HCT116 (cell line): Measurements from ENCODE around the gene RPRD1B. TPM values are rescaled to one million over a fixed set of nuclear protein-coding genes. Genes with fewer than 3 reads are reported as not detected.

ENCODE experiments used
- ATAC-seq: fragments of 200-7000 bp; cut with Tn5 transposase; 2 replicates; pipeline ENCODE4 v1.9.1; 2020; ENCODE audit warnings: mild to moderate bottlenecking, moderate library complexity
- BruUV-seq: library from RNA; stranded (reverse); fragments of 400-500 nt; replicated peaks from 2 replicates; lab custom pipeline; 2021; lab: Mats Ljungman, UMichigan
- CTCF ChIA-PET: fragments of 300-600 bp; sonication (Branson Sonifier 250); formaldehyde crosslinking; loops from one replicate; lab custom pipeline; 2021; ENCODE audit warnings: antibody characterized with exemption; lab: Charles Lee
- POLR2A ChIA-PET: fragments of 300-600, 350-600 bp; sonication (Branson Sonifier 250); formaldehyde crosslinking; loops from one replicate; lab custom pipeline; 2021; ENCODE audit warnings: antibody characterized with exemption; lab: Charles Lee
- RAD21 ChIA-PET, 2 experiments: fragments of 300-600 bp; sonication (Branson Sonifier 250); formaldehyde crosslinking; loops; one replicate each; lab custom pipeline; 2023; ENCODE audit warnings: low total read pairs in 2 of 2; ENCODE audit not compliant: uncharacterized antibody in 2 of 2, unreplicated experiment in 2 of 2, low non-redundant PET in 1 of 2; lab: Charles Lee
- DNase-seq: peaks from one replicate; pipeline ENCODE4 v3.0.0-alpha.2; 2010; ENCODE audit warnings: low read depth, low spot score
- H2AFZ ChIP-seq: fragments of 200-600 bp; shearing (Covaris generic), sonication (generic); 2 replicates; pipeline ENCODE4 v1.6.1; 2017; ENCODE audit warnings: low read depth, mixed run types, mixed read lengths, antibody characterized with exemption, low read length; ENCODE audit not compliant: poor library complexity, severe bottlenecking
- H3K27ac ChIP-seq: 2 replicates; pipeline ENCODE4 v1.5.1; 2012; ENCODE audit warnings: low read depth, low read length
- H3K27me3 ChIP-seq: fragments of 200-600 bp; sonication (generic); 2 replicates; pipeline ENCODE4 v1.6.1; 2016; ENCODE audit warnings: mixed run types, low read length, mixed read lengths; ENCODE audit not compliant: insufficient read depth
- H3K36me3 ChIP-seq, 2 experiments: fragments of 200-500 bp in 1 of 2; fragments of 200-600 bp in 1 of 2; sonication (Bioruptor generic) in 1 of 2; sonication (generic) in 1 of 2; 2 replicates each; pipeline versions ENCODE4 v1.5.1 to v1.6.1; 2014 to 2016; ENCODE audit warnings: low read length in 2 of 2, inconsistent platforms in 1 of 2, mixed read lengths in 1 of 2, mixed run types in 1 of 2; ENCODE audit not compliant: insufficient read depth in 2 of 2, control insufficient read depth in 1 of 2
- H3K4me1 ChIP-seq, 2 experiments: fragments of 200-600 bp in 1 of 2; sonication (generic) in 1 of 2; 2 replicates each; pipeline versions ENCODE4 v1.5.1 to v1.6.1; 2012 to 2017; ENCODE audit warnings: low read length in 2 of 2, inconsistent platforms in 1 of 2, mild to moderate bottlenecking in 1 of 2, mixed read lengths in 1 of 2, mixed run types in 1 of 2, moderate library complexity in 1 of 2; ENCODE audit not compliant: insufficient read depth in 2 of 2, control insufficient read depth in 1 of 2
- H3K4me2 ChIP-seq: fragments of 200-600 bp; sonication (generic); 2 replicates; pipeline ENCODE4 v1.6.1; 2017; ENCODE audit warnings: mixed run types, low read length, mixed read lengths
- H3K4me3 ChIP-seq, 2 experiments: fragments of 200-600 bp in 1 of 2; sonication (generic) in 1 of 2; replicated peaks in 1 of 2; 2 replicates each; pipeline ENCODE4 v1.5.1; 2011 to 2016; ENCODE audit warnings: low read length in 2 of 2, control low read depth in 1 of 2, low read depth in 1 of 2, mild to moderate bottlenecking in 1 of 2, mixed read lengths in 1 of 2, mixed run types in 1 of 2
- H3K79me2 ChIP-seq: fragments of 200-600 bp; sonication (generic); 2 replicates; pipeline ENCODE4 v1.6.1; 2017; ENCODE audit warnings: mild to moderate bottlenecking, mixed run types, low read length, moderate library complexity, mixed read lengths; ENCODE audit not compliant: insufficient read depth
- H3K9ac ChIP-seq: fragments of 200-600 bp; sonication (generic); 2 replicates; pipeline ENCODE4 v1.6.1; 2016; ENCODE audit warnings: low read length, mixed read lengths
- H3K9me2 ChIP-seq: fragments of 200-600 bp; sonication (generic), shearing (Covaris generic); 2 replicates; pipeline ENCODE4 v1.6.1; 2017; ENCODE audit warnings: mixed run types, mild to moderate bottlenecking, moderate library complexity; ENCODE audit not compliant: insufficient read depth
- H3K9me3 ChIP-seq, 2 experiments: fragments of 200-500 bp in 1 of 2; fragments of 200-600 bp in 1 of 2; sonication (Bioruptor generic) in 1 of 2; sonication (generic) in 1 of 2; 2 replicates each; pipeline ENCODE4 v1.6.1; 2014 to 2017; ENCODE audit warnings: low read length in 2 of 2, mixed read lengths in 2 of 2, inconsistent platforms in 1 of 2, low read depth in 1 of 2, mild to moderate bottlenecking in 1 of 2, mixed run types in 1 of 2, moderate library complexity in 1 of 2; ENCODE audit not compliant: control insufficient read depth in 1 of 2, insufficient read depth in 1 of 2
- H4K20me1 ChIP-seq: fragments of 200-600 bp; sonication (generic), shearing (Covaris generic); 2 replicates; pipeline ENCODE4 v1.6.1; 2017; ENCODE audit warnings: mixed run types, mild to moderate bottlenecking, moderate library complexity; ENCODE audit not compliant: insufficient read depth
- CTCF ChIP-seq, 3 experiments: fragments of 200-600 bp in 1 of 3; sonication (generic) in 1 of 3; IDR thresholded peaks in 2 of 3; conservative IDR thresholded peaks in 1 of 3; 2 replicates each; pipeline ENCODE4 v1.5.1; 2012 to 2017; ENCODE audit warnings: low read depth in 2 of 3, low read length in 2 of 3, antibody characterized with exemption in 1 of 3, borderline replicate concordance in 1 of 3, control low read depth in 1 of 3, mild to moderate bottlenecking in 1 of 3, mixed read lengths in 1 of 3, mixed run types in 1 of 3, moderate library complexity in 1 of 3; ENCODE audit not compliant: insufficient read depth in 1 of 3
- ELF1 ChIP-seq: IDR thresholded peaks from 2 replicates; pipeline ENCODE4 v1.6.1; 2012; ENCODE audit warnings: low read depth, borderline replicate concordance
- EZH2 ChIP-seq: fragments of 200-600 bp; sonication (generic); IDR thresholded peaks from 2 replicates; pipeline ENCODE4 v1.6.1; 2017; ENCODE audit warnings: antibody characterized with exemption, mixed run types
- EZH2phosphoT487 ChIP-seq: fragments of 200-600 bp; IDR thresholded peaks from 2 replicates; pipeline ENCODE4 v1.6.1; 2018; ENCODE audit warnings: antibody characterized with exemption, borderline replicate concordance
- FOSL1 ChIP-seq: IDR thresholded peaks from 2 replicates; pipeline ENCODE4 v1.6.1; 2012; ENCODE audit warnings: low read depth
- POLR2A ChIP-seq: IDR thresholded peaks from 2 replicates; pipeline ENCODE4 v1.7.0; 2011; ENCODE audit warnings: borderline replicate concordance; ENCODE audit not compliant: insufficient read depth, insufficient read length; ENCODE audit errors: extremely low read depth
- POLR2AphosphoS5 ChIP-seq: IDR thresholded peaks from 2 replicates; pipeline ENCODE4 v1.6.1; 2011; ENCODE audit warnings: mild to moderate bottlenecking, low read depth, low read length, moderate library complexity
- RAD21 ChIP-seq: IDR thresholded peaks from 2 replicates; pipeline ENCODE4 v1.6.1; 2012; ENCODE audit warnings: low read depth, mild to moderate bottlenecking
- SIN3A ChIP-seq: IDR thresholded peaks from 2 replicates; pipeline ENCODE4 v1.6.1; 2012; ENCODE audit warnings: low read depth
- SP1 ChIP-seq: IDR thresholded peaks from 2 replicates; pipeline ENCODE4 v1.6.1; 2012; ENCODE audit warnings: low read depth
- SRF ChIP-seq: IDR thresholded peaks from 2 replicates; pipeline ENCODE4 v1.6.1; 2012; ENCODE audit warnings: low read depth
- TCF7L2 ChIP-seq: IDR thresholded peaks from 2 replicates; pipeline ENCODE4 v1.7.0; 2011; ENCODE audit warnings: borderline replicate concordance, inconsistent platforms; ENCODE audit not compliant: insufficient read depth, insufficient read length; ENCODE audit errors: extremely low read depth
- YY1 ChIP-seq: IDR thresholded peaks from 2 replicates; pipeline ENCODE4 v1.6.1; 2011; ENCODE audit warnings: low read length, low read depth, moderate library complexity, mild to moderate bottlenecking; ENCODE audit not compliant: insufficient replicate concordance; ENCODE audit errors: extremely low read depth
- ZBTB33 ChIP-seq: IDR thresholded peaks from 2 replicates; pipeline ENCODE4 v1.6.1; 2011; ENCODE audit warnings: mild to moderate bottlenecking, low read length, moderate library complexity; ENCODE audit not compliant: insufficient replicate concordance; ENCODE audit errors: extremely low read depth
- ZFX ChIP-seq: fragments of 450-650 bp; IDR thresholded peaks from 2 replicates; pipeline ENCODE4 v1.6.1; 2017
- ZNF274 ChIP-seq: fragments of 200-500 bp; sonication (Bioruptor generic); IDR thresholded peaks from 2 replicates; pipeline ENCODE4 v1.6.1; 2014; ENCODE audit warnings: mild to moderate bottlenecking, low read depth, low read length, inconsistent platforms
- intact Hi-C: fragments of 100-400 bp; cut with micrococcal nuclease; formaldehyde crosslinking; loops from 2 replicates; pipeline ENCODE4 v1.10.0; 2022
- total RNA-seq: library from RNA; stranded (reverse); gene quantifications from one replicate; pipeline ENCODE4 v1.2.1, GENCODE V29; 2021; ENCODE audit not compliant: unreplicated experiment
- TF ChIP-seq, protein P1 (sequence below): IDR thresholded peaks from 2 replicates; pipeline ENCODE4 v1.6.1; 2012
- TF ChIP-seq, protein P2 (sequence below): IDR thresholded peaks from 2 replicates; pipeline ENCODE4 v1.6.1; 2012

RPRD1B gene
- total RNA-seq, 1 experiment from 2014 or later = 30.7 TPM

GRCh38 chr20:38075161-38075998, 41.8 kb downstream of the RPRD1B start:
- Histone ChIP-seq H3K4me3 (no peak overlapping the region), H3K9me2 (no peaks in the 10 kb centered on the region), H3K9me3 (no peaks in the 10 kb centered on the region), H3K36me3 (peaks cover 9 to 13% of the 10 kb centered on the region in 2 experiments; a peak in 2 of 4 replicates), H4K20me1 (no peaks in the 10 kb centered on the region), H3K79me2 (peaks cover 20% of the 10 kb centered on the region), H3K27ac (no peak overlapping the region), H3K4me1 (no peaks in the 10 kb centered on the region), H3K4me2 (no peak overlapping the region), H2AFZ (no peak overlapping the region), H3K27me3 (no peaks in the 10 kb centered on the region)
- DNase-seq (no peak), ATAC-seq (no peak)
- no TSS peak for BruUV-seq
- ChIA-PET POLR2A (no interaction called here), CTCF (interaction anchor here (0.9 kb wide), 1 partner anchor 8 kb away, joined by 3 read pairs; no protein-coding TSS in a partner anchor)
- intact Hi-C loops = no loop called here
- no peak for TF ChIP-seq FOSL1
- TF ChIP-seq ELF1 = no peak
- no peak for TF ChIP-seq SP1
- TF ChIP-seq SIN3A = no peak
- TF ChIP-seq, protein P1, sequence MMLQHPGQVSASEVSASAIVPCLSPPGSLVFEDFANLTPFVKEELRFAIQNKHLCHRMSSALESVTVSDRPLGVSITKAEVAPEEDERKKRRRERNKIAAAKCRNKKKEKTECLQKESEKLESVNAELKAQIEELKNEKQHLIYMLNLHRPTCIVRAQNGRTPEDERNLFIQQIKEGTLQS = no peak
- TF ChIP-seq YY1 = no peak
- no peak for TF ChIP-seq ZFX
- TF ChIP-seq POLR2A = no peak
- TF ChIP-seq EZH2phosphoT487 = no peak
- TF ChIP-seq ZNF274 = no peak
- no peak for TF ChIP-seq RAD21
- TF ChIP-seq EZH2 = no peak
- TF ChIP-seq ZBTB33 = no peak
- no peak for TF ChIP-seq CTCF (IDR thresholded peaks at IDR 0.05 in 2 of 3, conservative IDR thresholded peaks at IDR 0.05 in 1 of 3; ENCODE audit: borderline replicate concordance in 1 of 3, insufficient read depth in 1 of 3, low read depth in 2 of 3, low read length in 2 of 3)
- TF ChIP-seq, protein P2, sequence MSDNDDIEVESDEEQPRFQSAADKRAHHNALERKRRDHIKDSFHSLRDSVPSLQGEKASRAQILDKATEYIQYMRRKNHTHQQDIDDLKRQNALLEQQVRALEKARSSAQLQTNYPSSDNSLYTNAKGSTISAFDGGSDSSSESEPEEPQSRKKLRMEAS = no peak
- TF ChIP-seq TCF7L2 = no peak
- no peak for TF ChIP-seq POLR2AphosphoS5
- no peak for TF ChIP-seq SRF
- TF ChIP-seq, all 23 proteins: peak for 0
- RAD21 ChIA-PET = no interaction called here
- H3K9ac ChIP-seq = no peak overlapping the region
